Lower leg skin (tissue), 3 donors: ENCODE results near the gene B3GNT2.

Source experiments
- POLR2A ChIP-seq, 2 donors: fragments of 450-650 bp; IDR thresholded peaks; one replicate each; pipeline ENCODE4 v1.6.1; 2016 to 2017; ENCODE audit warnings: antibody characterized with exemption in 2 of 2, mild to moderate bottlenecking in 1 of 2, moderate library complexity in 1 of 2
- TF ChIP-seq, protein P1 (sequence below), 3 donors: fragments of 450-650 bp; IDR thresholded peaks; one replicate each; pipeline ENCODE4 v1.5.1; 2016; ENCODE audit warnings: antibody characterized with exemption in 3 of 3, mild to moderate bottlenecking in 3 of 3, moderate library complexity in 2 of 3

DNA sequence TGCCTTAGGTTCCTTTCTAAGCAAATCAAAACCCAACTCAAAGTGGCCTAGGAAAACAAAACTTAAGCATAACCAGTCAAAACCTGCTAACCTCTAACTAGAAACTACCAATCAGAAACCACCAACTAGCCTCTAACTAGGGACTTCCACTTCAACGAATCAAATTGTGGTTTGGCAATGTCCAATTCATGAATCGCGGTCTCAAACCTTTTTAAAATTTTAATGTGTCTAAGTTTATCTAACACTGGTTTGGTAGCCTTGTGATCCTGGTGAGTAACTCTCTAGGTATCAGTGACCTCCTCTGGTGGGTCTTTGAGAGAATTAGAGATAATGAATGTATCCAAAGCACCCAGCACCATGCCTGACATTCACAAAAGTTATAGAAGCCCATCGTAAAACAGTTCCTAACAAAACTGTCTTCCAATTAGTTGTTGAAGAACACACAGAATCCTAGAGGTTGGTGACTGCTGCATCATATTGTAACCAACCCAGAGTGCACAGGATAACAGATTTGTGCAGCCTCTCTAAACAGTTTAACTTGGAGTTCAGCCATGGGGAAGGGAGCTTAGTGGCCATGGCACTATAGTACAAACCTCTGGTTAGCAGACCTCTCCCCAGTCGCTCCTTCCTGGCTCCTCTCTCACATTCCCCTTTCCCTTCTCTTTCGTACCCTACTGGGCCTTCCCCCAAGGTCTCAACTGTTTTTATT lies 45.2 kb upstream of the B3GNT2 start:
- no peak for TF ChIP-seq POLR2A (IDR thresholded peaks at IDR 0.05)
- TF ChIP-seq, protein P1, sequence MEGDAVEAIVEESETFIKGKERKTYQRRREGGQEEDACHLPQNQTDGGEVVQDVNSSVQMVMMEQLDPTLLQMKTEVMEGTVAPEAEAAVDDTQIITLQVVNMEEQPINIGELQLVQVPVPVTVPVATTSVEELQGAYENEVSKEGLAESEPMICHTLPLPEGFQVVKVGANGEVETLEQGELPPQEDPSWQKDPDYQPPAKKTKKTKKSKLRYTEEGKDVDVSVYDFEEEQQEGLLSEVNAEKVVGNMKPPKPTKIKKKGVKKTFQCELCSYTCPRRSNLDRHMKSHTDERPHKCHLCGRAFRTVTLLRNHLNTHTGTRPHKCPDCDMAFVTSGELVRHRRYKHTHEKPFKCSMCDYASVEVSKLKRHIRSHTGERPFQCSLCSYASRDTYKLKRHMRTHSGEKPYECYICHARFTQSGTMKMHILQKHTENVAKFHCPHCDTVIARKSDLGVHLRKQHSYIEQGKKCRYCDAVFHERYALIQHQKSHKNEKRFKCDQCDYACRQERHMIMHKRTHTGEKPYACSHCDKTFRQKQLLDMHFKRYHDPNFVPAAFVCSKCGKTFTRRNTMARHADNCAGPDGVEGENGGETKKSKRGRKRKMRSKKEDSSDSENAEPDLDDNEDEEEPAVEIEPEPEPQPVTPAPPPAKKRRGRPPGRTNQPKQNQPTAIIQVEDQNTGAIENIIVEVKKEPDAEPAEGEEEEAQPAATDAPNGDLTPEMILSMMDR (IDR thresholded peaks at IDR 0.05), result no peak
